GM12875 (cell line): ENCODE data around the gene FGD4.

Experiments used
- H3K4me3 ChIP-seq: one replicate; pipeline ENCODE4 v1.5.1; 2011; ENCODE audit warnings: low read depth, low read length, control low read depth
- TF ChIP-seq, protein P1 (sequence below): IDR thresholded peaks from 2 replicates; pipeline ENCODE4 v1.5.1; 2011; ENCODE audit warnings: low read depth, mild to moderate bottlenecking, control low read depth, inconsistent platforms, low read length, moderate library complexity, borderline replicate concordance; ENCODE audit not compliant: insufficient read depth

Gene FGD4

DNA sequence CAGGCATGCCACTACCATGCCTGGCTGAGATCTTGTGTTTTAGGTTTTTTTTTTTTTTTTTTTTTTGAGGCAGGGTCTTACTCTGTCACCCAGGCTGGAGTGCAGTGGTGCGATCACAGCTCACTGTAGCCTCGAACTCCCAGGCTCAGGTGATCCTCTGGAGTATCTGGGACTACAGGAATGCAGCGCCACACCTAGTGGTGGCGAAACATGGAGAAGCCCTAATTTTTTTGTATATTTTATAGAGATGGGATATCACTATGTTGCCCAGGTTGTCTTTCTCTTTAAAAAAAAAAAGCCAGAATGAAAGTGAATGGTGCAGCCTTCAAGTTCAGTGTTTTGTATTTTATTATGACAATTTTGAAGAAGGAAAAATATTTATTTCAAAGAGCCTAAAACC lies 44.1 kb downstream of the FGD4 start:
- no peak overlapping the region for H3K4me3 ChIP-seq
- TF ChIP-seq, protein P1, sequence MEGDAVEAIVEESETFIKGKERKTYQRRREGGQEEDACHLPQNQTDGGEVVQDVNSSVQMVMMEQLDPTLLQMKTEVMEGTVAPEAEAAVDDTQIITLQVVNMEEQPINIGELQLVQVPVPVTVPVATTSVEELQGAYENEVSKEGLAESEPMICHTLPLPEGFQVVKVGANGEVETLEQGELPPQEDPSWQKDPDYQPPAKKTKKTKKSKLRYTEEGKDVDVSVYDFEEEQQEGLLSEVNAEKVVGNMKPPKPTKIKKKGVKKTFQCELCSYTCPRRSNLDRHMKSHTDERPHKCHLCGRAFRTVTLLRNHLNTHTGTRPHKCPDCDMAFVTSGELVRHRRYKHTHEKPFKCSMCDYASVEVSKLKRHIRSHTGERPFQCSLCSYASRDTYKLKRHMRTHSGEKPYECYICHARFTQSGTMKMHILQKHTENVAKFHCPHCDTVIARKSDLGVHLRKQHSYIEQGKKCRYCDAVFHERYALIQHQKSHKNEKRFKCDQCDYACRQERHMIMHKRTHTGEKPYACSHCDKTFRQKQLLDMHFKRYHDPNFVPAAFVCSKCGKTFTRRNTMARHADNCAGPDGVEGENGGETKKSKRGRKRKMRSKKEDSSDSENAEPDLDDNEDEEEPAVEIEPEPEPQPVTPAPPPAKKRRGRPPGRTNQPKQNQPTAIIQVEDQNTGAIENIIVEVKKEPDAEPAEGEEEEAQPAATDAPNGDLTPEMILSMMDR, result no peak

DNA sequence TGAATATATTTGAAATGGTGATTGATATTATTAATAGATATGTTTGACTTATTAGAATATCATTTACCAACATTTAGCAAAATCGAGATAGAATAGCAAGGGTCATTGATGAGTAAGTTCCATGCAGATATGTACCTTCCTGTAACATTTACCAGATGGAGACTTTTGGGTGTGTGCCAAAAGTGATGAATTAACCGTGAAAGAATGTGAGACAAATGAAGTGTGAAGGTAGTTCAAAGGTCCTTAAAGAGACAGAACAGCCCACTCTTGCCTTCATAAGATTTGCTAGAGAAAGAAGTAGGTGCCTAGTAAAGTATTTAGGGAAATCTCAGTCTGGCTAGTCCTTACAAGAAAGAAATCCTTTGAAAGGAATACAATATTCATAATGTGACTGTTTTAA lies 45.5 kb downstream of the FGD4 start:
- TF ChIP-seq, protein P1, result no peak
- no peak overlapping the region for H3K4me3 ChIP-seq

DNA sequence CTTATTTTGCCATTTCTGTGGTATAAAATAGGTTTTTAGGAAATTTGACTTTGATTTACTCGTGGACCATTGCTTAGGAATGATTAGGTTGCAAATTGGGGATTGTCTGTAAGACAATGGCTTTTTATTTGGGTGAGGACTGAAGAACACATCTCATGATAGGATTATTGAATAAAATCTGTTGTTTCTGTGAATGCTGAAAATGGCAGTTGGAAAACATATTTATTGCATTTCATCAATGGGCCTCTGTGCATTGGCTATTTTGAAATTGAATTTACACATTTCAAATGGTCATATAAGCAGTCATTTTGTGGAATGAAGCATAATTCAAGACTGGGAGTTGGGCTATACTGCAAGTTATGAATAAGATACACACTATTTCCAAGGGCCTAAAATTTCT lies 46.0 kb downstream of the FGD4 start:
- H3K4me3 ChIP-seq, result no peak overlapping the region
- TF ChIP-seq, protein P1, result no peak

DNA sequence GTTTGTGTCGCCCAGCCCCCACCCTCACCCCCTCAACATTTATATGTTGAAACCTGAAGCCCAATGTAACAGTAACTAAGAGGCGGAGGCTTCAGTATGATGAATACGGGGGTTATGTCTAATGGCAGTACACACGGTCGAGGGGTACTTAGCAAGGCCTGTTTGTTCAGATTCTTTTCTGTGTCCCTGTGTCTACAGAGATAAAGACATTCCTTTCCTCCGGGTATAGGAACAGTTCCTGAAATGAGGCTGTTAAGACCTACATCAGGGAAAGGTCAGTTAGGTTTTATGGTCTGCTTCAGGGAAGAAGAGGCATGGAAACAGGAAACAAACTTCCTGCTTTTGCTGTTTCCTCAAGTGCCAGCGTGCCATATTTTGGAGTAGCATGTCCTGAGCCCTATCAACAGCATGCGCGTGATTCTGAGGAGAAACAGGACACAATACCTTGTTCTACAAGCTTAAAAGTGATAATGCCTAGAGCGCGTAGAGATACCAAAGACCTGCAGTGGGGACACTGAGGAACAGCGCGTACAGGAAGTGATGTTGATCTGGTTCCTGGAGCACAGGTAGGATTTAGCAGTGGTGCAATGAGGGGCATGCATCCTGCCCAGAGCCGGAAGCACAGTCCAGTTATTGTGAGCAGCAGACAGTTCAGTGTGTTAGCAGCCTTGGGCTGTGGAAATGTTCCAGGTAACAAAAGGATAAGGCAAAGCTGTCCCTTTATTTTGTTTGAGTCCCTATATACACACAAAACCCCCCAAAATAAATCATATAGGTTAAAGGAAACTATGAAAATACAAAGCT lies 47.2 kb downstream of the FGD4 start:
- TF ChIP-seq, protein P1, result no peak
- H3K4me3 ChIP-seq, result no peak overlapping the region

DNA sequence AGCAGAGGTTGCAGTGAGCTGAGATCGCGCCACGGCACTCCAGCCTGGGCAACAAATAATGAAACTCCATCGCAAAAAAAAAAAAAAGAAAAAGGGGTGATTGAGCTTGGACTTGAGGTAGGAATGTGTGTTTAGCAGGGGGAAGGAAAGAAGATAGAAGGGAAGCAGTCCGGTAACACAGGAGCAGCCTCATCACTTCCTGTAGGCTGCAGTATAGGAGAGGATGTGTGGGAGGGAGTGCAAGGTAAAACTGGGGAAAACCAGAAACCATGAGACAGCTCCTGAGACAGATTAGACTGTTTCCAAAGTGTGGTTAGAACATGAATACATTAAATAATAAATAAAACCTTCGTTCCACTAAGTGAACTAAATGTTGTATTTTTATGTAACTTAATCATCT lies 49.2 kb downstream of the FGD4 start:
- TF ChIP-seq, protein P1, result no peak

DNA sequence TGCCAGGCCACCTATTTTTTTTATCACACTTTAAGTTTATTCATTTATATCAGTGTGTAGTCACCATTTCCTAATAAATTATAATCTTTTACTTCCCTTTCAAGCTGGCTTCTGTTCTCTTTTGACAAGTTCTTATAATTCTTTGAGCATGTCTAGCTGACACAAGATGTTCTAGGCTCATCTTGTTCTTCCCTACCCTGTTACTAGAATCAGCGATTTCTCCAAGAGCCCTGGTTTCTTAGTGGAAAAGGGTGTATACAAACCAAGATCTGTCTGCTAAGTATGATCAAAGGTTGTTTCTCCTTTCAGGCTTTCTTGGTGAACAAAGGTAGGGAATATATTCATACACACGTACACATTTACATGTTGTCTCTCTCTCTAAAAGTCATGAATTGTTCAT lies 51.0 kb downstream of the FGD4 start:
- TF ChIP-seq, protein P1, result no peak
- H3K4me3 ChIP-seq, result no peak overlapping the region

More for the DNA sequence above, 49.2 kb downstream of the FGD4 start:
- H3K4me3 ChIP-seq, result no peak overlapping the region

DNA sequence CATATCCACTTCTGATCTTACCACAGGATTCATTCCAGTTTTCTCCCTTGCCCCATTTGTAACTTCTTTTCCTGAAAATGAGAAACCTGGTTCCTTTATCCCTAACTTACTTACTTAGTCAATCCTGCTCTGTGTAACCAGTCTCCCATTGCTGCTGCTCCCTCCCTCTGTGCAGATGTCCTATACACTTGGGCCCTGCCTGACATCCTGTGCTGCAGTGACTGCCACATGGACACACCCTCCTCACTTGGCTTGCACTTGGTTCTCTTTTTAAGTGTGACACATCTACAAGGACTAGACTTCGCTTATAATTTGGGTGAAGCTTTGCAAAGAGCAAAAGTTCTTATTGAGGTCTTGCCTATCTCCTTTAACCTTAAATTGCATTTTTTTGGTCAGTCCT lies 51.4 kb downstream of the FGD4 start:
- TF ChIP-seq, protein P1, result no peak
- no peak overlapping the region for H3K4me3 ChIP-seq
